C4-2B (cell line): Measurements from ENCODE around the gene KIF23.

Source experiments
- H3K27ac ChIP-seq: fragments of 450-650 bp; 2 replicates; pipeline ENCODE4 v1.5.1; 2017
- ZFX ChIP-seq: fragments of 450-650 bp; IDR thresholded peaks from 2 replicates; pipeline ENCODE4 v1.6.1; 2017
- TF ChIP-seq, protein P1 (sequence below): fragments of 450-650 bp; conservative IDR thresholded peaks from 2 replicates; pipeline ENCODE4 v1.5.1; 2017; ENCODE audit warnings: mild to moderate bottlenecking

The KIF23 gene

DNA sequence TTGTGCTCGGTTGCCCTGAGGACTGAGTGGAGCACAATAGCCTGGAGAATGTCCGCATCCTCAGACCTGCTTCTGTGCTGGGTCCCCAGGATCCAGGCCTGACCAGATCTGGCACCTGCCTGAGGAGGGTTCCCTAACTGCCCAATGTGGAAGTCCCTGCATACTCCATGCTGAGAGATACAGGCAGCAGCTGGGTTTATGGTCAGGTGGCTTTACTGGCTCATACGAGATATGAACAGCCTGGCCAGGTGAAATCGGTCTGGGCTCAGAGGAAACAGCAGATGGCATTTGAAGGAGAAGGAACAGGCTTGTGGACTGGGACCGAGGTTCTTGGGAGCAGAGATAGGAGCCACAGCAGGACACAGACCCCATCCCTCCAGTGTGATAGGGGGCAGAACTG, 18.2 kb upstream of the KIF23 start:
- no peak overlapping the region for H3K27ac ChIP-seq
- TF ChIP-seq, protein P1, sequence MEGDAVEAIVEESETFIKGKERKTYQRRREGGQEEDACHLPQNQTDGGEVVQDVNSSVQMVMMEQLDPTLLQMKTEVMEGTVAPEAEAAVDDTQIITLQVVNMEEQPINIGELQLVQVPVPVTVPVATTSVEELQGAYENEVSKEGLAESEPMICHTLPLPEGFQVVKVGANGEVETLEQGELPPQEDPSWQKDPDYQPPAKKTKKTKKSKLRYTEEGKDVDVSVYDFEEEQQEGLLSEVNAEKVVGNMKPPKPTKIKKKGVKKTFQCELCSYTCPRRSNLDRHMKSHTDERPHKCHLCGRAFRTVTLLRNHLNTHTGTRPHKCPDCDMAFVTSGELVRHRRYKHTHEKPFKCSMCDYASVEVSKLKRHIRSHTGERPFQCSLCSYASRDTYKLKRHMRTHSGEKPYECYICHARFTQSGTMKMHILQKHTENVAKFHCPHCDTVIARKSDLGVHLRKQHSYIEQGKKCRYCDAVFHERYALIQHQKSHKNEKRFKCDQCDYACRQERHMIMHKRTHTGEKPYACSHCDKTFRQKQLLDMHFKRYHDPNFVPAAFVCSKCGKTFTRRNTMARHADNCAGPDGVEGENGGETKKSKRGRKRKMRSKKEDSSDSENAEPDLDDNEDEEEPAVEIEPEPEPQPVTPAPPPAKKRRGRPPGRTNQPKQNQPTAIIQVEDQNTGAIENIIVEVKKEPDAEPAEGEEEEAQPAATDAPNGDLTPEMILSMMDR, result no peak
- no peak for TF ChIP-seq ZFX

GRCh38 chr15:69398491-69398891, 15.7 kb upstream of the KIF23 start:
- TF ChIP-seq, protein P1, result no peak
- TF ChIP-seq ZFX, result no peak
- H3K27ac ChIP-seq, result no peak overlapping the region

DNA sequence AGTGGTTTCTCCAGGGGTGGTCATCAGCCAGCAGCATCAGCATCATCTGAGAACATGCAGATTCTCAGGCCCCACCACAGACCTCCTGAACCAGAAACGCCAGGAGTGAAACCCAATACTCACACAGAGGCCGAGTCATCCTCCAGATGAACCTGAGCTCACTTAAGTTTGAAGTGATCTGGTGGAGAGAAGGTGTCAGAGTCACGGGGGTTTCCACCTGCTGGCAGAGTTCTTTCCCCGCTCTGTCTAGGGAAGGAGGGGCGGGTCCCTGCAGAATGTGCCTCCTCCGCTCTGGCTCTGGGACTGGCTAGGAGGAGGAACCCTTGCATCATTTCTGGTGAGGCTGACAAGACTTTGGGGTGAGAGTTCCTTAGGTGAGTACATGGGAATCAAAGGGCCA, 13.3 kb upstream of the KIF23 start:
- H3K27ac ChIP-seq, result no peak overlapping the region
- TF ChIP-seq, protein P1, result no peak
- TF ChIP-seq ZFX, result no peak

GRCh38 chr15:69402816-69403215, 11.3 kb upstream of the KIF23 start:
- TF ChIP-seq, protein P1, result no peak
- TF ChIP-seq ZFX, result no peak
- H3K27ac ChIP-seq, result no peak overlapping the region

DNA sequence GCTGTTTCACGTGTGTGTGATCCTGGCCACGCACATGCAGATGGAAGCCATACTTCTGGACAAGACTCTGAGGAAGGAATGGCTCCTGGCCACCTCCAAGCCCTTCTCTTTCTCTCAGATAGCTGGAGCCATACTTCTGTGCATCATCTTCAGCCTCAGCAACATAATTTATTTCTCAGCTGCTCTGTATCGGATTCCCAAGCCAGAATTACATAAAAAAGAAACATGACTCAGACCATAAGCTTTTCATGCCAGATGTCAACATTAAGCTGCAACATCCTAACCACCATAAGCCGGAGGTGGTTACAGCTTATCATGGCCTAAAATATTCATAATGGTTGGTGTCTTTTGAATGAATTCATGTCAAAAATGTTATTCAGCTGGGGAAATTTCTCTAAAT, 10.6 kb upstream of the KIF23 start:
- TF ChIP-seq, protein P1, result no peak
- TF ChIP-seq ZFX, result no peak
- H3K27ac ChIP-seq, result no peak overlapping the region

DNA sequence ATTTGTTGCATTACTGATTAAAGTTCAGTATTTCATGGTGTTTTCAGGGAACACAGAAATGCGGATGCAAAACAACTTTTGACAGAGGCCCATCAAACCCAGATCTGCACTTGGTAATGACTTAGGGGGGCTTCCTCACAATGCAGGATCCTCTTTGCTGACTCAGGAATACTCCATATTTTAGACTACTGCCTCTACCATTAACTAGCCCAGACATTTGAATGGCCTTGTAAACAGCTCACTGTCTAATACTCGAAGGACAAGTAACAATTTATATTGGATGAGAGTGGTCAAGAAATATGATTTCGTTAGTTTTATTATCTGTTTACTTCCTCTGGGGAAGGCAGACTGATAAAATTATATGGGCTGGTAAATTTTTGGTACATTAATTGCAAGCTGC, 9.0 kb upstream of the KIF23 start:
- H3K27ac ChIP-seq, result no peak overlapping the region
- no peak for TF ChIP-seq ZFX
- TF ChIP-seq, protein P1, result no peak

DNA sequence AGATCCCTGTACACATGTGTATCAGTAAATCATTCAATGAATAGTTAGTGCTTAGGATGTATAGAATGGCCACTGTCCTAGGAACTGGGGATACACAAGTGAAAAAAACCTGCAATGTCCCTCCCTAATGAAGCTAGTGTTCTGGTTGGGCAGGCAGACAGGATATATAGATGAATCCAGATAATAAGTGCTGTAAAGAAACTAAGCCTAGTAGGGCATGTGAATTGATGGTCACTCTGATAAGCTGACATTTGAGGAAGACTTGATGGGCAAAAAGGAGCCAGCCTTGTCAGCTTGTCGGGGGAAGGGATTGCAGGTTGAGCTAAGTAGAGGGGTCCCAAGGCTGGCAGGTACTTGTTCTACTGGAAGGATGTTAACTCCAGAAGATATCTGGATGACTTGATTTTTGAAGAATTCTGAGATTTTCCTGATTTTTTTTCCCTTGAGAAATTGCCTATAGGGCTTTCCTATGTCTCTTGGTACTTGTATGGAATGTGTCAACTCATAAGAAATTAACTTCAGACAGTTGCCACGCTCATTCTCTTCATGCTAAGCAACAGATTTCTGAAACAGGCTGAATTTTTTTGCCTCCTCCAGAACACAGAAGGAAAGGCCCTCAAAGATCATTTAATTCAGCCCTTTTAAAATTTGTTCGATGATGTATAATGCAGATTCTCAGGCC, 6.3 kb upstream of the KIF23 start:
- H3K27ac ChIP-seq, result no peak overlapping the region
- TF ChIP-seq ZFX, result no peak
- TF ChIP-seq, protein P1, result no peak
